GM21381 (cell line): Measurements from ENCODE around the gene KISS1.

Experiments
- ATAC-seq: cut with Tn5 transposase; IDR thresholded peaks from one replicate; pipeline ENCODE4 v1.9.1; 2021; ENCODE audit warnings: mild to moderate bottlenecking, moderate library complexity; ENCODE audit not compliant: unreplicated experiment

Gene KISS1

DNA sequence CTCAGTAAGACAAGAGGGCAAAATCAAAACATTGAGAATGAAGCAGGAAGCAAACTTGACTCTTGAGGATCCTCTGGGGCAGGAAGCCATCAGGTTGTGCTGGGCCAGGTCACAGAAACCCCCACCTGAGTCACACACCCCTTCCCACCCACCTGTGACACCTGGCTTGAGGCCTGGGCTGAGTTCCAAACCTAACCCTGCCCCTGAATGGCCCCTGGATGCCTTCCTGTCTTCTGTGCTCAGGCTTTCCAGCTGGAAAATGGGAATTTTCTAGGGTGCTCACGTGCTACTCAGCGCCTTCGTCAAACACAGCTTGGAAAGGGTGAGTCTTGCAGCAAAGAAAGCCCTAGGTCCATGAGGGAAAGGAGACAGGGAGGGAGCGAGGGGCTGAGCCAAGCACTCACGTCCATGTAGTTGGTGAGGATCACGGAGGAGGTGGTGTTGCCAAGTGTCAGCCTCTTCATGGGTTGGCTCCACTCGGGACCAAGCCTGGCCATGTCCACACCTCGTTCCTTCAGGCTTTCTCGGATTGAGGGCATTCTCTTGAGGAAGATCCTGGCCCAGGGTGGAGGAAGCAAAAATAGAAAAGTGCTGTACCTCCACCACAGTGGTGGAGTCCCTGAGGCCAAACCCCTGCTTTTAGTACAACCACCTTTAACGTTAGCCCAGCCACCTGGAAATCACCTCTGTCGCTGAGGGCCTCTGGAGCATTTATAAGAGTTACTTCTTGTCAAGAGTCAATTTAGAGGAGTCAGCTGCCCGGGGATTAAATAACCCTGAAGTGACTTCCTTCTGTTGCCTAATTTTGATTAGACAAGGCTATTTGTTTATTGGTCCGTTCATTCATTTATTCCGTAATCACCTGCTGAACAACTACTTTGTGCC, 34.4 kb downstream of the KISS1 start:
- no peak for ATAC-seq

DNA sequence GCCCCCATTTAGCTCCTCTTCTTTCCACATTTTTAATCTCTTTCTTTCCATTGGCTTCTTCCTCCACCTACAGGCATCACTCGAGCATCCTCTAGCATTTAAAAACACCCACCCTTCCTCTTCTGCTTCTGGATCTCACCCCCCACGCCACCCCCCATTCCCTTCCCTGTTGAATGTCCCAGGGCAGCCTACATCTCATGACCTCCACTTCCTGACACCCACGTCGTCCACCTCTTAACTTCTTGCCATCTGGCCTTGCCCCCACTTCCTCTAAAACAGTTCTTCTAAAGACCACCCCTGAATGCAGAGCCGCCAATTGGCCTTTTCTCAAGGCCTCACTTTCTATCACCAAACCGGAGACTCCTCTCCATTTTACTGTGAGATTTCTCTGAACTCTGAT, 38.3 kb downstream of the KISS1 start:
- no peak for ATAC-seq

GRCh38 chr1:204155881-204156280, 40.4 kb downstream of the KISS1 start:
- ATAC-seq, result no peak

DNA sequence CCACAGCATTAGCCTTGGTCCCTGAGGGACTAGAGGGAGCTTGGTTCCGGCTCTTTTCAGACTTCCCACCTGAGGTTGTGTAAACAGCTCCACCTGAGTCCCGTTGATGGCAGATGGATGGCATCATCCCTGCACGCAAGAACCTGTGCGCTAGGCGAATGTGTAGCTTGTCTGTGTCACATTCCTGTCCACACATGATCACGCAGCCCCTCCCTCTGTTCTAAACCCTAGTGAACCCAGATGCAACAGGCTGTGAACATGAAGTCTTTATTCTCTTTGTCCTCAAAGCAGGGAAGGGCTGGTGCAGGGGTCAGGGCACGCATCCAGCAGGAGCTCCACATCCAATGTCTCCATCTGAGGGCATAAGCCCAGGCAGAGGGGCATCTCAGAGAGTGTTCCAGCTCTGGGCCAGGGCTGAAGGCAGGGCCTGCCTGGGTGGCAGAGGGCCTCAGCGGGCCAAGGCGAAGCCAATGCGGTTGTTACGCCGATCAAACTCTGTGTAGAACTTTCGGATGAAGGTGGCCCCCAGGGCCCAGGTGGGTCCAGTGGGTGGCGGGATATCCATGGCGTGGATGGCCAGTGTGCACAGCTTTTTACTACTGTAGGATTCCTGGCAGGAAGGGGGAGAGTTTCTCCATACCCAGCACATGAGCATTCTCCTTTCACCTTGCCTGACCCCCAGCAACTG, 41.6 kb downstream of the KISS1 start:
- ATAC-seq, result no peak

- ATAC-seq, result no peak
Measured at GRCh38 chr1:204153667-204154066, 42.6 kb downstream of the KISS1 start.

GRCh38 chr1:204152310-204153044, 43.8 kb downstream of the KISS1 start:
- no peak for ATAC-seq

GRCh38 chr1:204151552-204152309, 44.6 kb downstream of the KISS1 start, which contains the start of gene ETNK2:
TSS of gene ETNK2 (minus strand) at chr1:204152044. CDS start at chr1:204151852, 192 bp downstream.
- ATAC-seq, result no peak

DNA sequence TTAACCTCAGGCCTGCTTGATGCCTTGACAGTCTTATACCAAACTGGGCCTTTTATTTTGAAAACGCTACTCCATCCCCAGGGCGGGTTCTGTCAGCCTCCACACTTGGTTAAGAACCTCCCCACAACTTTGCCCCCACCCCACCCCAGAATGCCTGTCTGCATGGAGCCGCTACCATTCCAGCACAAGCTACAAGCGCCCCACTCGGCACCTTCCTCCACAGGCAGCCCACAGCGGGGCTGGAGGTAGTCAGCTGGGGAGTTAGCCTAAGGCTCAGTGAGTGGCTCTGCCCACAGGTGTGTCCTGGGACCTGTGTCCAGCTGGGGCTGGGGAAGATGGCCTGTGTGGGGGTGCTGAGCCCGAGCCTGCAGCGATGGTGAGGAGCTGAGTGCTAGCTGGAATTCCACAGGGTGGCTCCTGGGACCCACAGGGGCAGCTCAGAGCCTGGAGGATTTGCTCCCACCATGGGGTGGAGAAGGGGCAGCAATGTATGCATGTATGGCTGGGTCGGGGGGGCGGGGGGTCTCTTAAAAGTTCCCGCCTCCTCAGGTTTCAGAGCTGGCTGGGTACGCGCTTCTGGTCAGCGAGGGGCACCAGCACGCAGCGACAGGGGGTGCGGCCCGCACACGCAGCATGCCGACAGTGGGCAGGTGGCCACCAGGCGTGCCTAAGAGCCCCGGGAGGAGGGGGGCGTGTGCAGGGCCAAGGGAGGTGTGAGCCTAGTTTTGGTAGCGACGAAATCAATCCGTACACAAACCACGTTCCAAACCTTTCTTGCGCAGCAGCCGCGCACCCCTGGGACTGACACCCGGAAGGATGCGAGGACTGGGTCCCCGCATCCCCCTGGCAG, 45.4 kb downstream of the KISS1 start:
- ATAC-seq, result no peak

DNA sequence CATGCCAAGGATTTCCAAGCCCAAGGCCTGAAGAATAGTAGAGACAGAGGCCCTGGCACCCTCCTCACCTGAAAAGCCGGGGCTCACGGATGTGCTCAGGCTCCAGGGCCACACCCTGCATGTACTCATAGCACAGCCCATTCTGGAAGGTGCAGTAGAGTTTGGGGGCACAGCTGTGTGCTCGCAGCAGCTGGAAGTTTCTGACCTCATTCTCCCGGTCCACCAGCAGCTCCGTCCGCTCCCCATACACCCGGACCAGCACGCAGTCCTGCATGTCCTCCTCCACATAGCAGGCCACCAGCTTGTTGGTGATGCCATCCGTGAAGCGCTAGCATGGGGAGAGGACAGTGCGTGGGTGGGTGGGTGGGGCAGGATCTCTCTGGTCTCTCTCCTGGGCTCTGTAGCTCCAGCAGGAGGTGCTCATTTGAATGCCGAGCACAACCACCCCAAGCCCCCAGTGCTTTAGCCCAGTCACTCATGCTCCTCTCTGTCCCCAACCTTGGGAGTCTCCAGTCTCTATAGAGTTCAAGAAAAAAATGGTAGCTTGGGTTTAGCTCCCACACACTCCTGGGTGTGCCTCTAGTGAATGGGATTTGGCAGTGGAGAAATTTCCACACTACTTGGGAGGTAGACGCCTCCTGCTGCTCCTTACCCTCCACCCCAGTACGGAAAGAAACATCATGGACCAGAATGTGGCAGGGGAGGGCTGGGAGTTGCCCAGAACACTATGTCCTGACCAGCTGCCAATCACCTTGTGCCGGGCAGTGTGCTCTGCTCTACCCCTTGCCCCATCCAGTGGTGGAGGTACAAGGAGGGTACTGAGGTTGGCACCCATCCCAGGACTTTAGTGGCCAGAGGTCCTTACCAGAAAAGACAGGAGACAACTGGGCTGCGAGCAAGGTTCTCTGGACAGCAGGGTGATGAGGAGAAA, 46.4 kb downstream of the KISS1 start:
- no peak for ATAC-seq

DNA sequence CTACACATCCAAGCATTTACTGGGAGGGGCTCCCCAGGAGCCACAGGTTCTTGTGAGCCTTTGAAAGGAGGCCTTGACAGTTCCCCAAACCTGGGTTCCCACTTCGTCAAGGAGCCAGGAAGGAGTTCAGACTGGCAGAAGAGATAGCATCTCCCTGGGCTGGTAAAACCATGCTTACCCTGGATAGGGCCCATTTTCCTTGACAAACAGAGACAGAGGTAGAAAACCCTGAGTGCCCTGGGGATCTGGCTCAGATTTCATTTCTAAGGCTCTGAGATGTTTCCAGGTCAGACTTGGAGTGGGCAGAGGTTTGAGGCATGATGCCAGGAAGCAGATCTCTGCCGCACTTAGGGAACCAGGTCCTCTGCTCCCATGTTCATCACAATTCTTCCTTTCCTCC, 47.2 kb downstream of the KISS1 start:
- no peak for ATAC-seq

DNA sequence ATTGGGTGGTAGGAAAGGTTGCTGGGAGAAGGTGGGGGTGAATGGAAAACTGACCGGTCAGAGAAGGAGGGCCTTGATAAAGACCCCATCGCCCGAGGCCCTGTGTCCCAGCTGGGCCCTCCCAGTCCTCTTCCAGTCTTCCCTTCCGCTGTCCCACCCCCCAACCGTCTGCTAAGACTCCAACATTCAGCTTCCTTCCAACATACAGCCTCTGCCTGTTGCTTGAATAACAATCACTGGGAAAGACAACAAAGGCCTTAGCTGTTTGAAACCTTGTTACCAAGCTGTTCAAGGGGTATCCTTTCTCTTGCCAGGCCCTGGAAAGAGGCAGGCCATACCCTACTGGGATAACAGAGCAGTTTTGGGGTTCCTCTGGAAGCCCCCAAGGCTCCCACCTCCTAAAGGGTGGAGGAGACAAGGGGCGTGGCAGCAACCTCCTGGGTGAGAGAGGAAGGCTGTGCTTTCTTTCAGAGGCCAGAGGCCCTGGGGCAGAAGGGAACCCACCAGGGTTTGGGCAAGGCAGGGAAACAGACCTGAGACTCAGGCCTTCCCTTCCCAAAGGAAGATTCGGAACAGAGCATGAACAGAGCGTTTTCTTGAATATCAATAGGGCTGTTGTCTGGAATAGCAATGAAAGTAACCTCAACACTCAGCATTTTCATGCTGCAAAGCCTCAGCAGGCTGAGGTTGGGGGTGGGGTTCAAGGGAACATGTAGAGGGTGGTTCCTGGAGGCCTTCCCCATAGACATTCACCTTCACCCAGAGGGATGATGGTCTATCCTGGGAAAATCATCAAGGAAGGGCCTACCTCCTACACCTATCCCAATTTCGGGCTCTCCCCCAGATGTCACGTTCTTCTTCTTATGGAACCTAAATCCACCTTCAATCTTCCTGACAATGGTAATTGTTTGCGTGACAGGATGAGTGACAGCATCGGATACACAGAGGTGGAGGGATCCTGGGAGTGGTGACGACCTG, 48.6 kb downstream of the KISS1 start:
- ATAC-seq, result no peak

DNA sequence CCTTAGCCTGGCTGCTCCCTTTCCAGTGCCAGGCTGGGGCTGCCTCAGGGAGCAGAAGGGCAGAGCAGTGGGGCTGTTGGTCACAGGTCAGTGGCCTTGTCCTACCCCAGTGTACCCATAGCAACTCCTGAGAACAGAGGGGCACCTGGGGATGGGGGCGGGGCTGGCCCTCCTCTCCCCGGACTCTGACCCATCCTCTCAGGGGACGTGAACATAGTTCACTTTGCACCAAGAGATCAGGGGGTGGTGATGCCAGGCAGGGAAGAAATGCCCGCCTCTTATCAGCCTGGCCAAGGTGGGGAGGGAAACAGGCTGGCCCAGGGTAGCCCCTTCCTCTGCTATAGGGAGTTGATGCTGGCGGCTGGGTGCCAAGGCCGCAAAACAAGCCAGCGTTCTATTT, 49.3 kb downstream of the KISS1 start:
- ATAC-seq, result no peak

- no peak for ATAC-seq
Measured at GRCh38 chr1:204146309-204146708, 50.0 kb downstream of the KISS1 start.

DNA sequence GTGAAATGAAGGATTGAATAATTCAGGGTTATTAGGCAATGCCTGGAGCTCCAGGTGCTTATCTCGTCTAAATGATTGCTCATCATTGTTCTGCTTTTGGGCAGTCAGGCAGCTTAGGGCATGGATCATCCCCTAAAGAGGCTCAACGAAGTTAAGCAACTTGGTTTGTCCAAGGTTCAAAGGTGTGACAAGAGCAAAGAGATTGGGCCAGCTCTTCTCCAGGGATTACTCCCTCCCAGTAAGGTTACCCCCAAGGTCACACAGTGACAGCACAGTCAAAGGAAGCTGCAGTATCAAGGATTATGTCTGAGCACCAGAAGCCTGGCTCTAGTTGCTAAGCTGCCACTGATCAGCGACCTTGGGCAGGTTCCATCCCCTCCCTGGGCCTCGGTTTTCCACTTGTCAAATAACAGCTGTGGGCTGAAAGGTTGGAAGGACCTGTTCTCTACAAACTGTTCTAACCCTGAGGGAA, 51.2 kb downstream of the KISS1 start:
- ATAC-seq, result no peak

DNA sequence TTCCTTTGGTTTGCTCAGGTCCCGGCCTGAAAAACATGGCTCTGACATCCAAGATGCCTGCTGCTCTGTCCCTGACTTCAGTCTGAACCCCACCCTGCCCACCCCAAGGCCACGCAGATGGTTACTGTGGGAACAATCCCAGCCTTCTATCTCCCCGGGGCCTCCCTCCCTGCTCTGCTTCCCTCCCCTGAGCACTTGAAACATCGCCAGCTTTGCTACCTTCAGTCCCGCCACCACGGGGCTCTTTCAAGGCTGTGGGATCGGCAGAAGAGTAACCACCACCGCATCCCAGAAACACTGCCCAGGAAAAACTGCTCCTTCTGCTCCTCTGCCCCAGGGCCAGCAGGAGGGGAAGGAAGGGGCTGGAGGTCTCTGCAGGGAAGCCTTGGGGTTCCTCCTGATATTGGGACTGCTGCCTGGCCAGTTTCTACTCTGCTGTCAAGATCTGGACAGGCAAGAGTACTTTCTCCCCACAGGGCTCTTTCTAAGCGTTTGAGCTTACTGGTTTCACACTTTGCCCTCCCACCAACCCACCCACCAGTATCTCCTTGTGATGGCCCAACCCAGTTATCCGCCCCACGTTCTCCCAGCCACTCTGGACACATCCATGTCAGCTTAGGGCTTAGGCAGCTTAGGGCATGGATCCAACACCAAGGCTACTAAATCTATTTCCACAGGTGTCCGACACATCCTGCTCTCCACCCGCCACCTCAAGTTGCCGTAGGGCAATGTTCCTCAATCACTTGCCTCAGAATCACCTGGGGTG, 52.8 kb downstream of the KISS1 start:
- ATAC-seq, result no peak

DNA sequence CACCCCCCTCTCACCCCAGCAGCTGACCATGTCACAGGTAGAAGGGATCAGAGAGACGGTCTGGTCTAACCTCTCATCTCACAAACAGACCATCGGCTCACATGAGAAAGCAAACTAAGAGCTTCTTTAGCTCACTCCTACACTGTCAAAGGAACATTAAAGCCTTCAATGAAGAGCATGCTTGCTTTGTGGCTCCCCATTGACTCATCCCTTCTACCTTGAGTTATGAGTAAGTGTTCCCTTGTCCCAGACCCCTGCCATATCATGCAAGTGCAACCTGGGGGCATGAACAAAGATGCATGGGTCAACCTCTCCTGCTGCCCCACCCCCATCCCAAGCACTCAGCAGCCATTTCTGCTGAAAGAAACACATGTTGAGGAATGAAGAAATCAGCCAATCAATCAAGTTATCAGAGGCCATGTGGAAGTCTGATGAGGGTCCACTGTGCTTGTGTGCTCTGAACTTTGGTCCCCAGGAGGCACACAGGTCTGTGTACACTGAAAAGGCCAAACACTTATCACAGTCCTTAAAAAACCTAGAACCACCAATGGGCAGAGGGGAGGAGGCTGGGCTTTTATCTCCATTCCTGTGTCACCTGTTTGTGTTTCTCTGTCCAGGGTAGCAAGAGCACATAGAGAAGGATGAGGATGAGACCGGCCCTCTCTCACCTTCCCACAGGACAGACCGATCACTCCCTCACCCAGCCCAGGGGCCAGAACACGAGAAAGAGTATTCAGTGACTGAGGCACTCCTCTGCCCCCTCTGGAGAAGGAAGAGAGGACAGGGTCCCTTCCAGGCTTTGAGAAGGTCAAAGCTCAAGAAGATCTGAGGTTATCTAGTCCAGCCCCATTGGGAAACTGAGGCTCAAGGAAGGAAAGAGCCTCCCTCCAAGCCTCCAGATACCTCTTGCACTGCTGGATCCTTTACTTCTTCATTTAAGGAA, 54.0 kb downstream of the KISS1 start:
- ATAC-seq, result no peak
